ENCODE data around the gene YJEFN3.

Gene YJEFN3

DNA sequence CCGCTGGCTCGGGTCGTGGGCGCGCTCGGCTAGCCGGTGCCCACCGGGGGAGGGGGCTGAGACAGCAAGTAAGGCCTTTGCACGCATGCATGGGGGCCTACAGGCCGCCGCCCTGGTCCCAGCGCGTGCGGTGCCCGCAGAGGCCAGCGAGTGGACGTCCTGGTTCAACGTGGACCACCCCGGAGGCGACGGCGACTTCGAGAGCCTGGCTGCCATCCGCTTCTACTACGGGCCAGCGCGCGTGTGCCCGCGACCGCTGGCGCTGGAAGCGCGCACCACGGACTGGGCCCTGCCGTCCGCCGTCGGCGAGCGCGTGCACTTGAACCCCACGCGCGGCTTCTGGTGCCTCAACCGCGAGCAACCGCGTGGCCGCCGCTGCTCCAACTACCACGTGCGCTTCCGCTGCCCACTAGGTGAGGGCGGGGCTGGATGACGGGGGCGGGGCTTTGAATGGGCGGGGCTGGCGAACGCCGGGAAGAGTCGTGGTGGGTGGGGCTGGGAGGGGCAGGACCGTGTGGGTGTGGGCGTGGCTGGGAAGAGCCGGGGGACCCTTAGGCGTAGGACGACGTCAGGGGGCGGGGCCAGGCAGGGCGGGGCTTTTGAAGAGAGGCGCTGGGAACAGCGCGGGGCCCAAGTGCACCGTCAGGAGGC is 11.5 kb downstream of the YJEFN3 start:
- peak; percentile 60 for DNase-seq

DNA sequence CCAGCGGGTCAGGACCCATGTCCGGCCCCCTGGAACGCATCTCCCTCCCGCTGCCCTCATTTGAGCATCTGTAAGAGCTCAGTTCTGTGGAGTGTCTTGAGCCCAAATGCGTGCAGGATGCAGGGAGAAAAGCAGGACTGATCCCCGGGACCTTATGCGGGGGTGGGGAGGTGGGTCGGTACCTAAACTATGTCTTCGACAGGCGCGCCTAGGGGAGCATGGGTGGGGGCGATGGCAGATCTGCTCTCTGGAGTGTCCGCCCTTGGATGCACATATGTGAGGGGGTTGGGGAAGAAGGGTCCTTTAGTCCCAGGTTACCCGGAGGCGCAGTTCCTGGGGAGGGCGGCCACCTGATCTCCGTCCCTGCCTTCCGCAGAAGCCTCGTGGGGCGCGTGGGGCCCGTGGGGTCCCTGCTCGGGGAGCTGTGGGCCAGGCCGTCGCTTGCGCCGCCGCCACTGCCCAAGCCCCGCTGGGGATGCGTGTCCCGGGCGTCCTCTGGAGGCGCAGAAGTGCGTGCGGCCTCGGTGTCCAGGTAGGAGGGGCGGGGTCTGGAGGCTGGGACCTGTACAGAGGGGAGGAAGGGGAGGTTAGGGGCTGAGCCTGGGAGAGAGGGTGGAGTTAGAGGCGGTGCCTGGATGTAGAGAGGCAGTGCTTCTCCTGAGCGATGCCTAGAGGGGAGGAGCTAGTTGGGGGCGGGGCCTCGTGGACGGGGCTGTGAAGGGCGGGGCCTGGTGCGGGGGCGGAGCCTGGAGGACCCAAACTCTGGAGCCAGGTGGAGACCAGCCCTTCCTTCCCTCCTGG is 12.2 kb downstream of the YJEFN3 start:
- DNase-seq, result peak; percentile 78

DNA sequence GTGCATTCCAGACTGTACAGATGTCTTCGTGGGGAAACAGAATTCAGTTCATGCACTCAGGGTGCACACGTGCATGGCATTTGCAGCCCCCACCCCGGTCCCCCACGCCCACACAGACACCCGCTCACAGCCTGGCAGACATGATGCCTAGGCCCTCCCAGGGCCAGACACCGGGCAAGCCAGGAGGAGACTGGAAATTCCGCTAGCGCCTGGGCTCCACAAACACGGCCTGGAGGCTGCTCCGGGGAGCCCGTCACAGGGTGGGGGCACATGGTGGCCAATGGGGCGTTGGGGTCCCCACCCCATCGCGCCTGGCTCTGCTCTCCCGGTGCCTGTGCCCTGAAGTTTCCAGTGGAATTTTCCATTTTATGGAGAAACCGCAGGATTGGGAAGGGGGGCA is 12.9 kb downstream of the YJEFN3 start:
- no peak for DNase-seq

DNA sequence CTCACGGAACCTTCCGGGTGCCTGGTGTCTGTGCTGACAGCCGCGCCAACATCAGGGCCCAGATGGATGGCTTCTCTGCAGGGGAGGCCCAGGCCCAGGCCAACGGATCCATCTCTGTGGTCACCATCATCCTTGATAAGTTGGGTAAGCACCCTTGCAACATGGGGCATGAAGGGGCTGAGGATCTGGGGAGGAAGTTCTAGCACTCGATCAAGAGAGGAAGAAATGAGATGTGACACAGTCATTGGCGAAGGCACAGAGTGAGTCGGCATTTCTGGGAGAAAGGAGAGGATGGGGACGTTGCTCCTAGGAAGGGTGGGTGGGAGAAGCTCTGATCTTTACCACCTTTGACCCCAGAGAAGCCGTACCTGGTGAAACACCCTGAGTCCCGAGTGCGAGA is 13.8 kb downstream of the YJEFN3 start:
- DNase-seq, result no peak

DNA sequence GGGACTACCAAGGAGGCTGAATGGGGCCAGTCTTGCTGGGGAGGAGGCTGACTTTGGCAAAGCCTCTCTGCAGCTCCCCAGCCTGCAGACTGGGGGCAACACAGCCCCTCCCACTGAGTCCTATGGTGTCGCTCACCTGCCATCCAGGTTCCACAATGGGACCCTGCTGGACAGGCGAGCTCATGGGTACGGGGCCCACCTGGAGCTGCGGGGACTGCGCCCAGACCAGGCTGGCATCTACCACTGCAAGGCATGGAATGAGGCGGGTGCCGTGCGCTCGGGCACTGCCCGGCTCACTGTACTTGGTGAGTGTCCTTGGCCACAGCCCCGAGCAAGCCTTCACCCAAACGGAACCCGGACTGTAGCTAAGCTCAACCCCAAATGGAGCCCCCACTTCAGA is 14.4 kb downstream of the YJEFN3 start:
- DNase-seq, result no peak

DNA sequence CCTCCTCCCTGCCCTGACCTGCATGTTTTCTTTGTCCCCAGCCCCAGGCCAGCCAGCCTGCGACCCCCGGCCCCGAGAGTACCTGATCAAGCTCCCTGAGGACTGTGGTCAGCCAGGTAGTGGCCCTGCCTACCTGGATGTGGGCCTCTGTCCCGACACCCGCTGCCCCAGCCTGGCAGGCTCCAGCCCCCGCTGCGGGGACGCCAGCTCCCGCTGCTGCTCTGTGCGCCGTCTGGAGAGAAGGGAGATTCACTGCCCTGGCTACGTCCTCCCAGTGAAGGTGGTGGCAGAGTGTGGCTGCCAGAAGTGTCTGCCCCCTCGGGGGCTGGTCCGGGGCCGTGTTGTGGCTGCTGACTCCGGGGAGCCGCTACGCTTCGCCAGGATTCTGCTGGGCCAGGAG is 14.9 kb downstream of the YJEFN3 start:
- DNase-seq, result no peak

DNA sequence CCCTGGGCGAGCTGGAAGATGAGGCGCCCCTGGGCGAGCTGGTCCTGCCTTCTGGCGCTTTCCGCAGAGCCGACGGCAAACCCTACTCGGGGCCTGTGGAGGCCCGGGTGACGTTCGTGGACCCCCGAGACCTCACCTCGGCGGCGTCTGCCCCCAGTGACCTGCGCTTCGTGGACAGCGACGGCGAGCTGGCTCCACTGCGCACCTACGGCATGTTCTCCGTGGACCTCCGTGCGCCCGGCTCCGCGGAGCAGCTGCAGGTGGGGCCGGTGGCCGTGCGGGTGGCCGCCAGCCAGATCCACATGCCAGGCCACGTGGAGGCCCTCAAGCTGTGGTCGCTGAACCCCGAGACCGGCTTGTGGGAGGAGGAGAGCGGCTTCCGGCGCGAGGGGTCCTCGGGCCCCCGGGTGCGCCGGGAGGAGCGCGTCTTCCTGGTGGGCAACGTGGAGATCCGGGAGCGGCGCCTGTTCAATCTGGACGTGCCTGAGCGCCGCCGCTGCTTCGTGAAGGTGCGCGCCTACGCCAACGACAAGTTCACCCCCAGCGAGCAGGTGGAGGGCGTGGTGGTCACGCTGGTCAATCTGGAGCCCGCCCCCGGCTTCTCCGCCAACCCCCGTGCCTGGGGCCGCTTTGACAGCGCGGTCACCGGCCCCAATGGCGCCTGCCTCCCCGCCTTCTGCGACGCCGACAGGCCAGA is 15.7 kb downstream of the YJEFN3 start:
- no peak for DNase-seq

DNA sequence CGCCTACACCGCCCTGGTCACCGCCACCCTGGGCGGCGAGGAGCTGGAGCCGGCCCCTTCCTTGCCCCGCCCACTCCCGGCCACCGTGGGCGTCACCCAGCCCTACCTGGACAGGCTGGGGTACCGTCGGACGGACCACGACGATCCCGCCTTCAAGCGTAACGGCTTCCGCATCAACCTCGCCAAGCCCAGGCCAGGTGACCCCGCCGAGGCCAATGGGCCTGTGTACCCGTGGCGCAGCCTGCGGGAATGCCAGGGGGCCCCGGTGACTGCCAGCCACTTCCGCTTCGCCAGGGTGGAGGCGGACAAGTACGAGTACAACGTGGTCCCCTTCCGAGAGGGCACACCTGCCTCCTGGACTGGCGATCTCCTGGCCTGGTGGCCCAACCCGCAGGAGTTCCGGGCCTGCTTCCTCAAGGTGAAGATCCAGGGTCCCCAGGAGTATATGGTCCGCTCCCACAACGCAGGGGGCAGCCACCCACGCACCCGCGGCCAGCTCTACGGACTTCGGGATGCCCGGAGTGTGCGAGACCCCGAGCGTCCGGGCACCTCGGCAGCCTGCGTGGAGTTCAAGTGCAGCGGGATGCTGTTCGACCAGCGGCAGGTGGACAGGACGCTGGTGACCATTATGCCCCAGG is 16.4 kb downstream of the YJEFN3 start:
- DNase-seq, result no peak

DNA sequence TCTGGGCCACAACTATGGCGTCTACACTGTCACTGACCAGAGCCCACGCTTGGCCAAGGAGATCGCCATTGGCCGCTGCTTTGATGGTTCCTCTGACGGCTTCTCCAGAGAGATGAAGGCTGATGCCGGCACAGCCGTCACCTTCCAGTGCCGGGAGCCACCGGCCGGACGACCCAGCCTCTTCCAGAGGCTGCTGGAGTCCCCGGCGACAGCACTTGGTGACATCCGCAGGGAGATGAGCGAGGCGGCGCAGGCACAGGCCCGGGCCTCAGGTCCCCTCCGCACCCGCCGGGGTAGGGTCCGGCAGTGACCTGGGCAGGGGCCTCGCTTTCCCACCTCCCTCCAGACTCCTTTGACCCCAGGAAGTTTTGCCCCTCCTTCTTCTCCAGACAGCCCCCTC is 17.0 kb downstream of the YJEFN3 start:
- no peak for DNase-seq

DNA sequence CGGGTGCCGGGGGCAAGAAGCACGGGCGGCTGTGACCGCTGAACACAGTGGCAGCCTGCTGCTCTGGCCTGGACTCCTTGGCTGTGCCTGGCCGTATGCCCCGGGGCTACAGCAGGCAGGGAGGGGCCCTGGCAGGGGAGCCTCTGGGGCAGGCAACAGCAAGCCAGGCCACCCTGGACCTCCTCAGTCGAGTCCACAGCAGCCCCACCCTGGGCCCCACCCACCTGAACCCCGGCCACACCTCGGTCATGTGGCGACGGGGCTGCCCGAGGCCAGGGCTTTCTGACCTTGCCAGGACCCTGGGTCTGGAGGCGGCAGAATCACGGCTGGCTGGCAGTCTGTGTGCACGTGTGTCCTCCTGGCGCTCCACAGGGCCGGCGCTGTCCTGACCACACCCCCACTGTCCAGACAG is 18.0 kb downstream of the YJEFN3 start:
- DNase-seq, result no peak

DNA sequence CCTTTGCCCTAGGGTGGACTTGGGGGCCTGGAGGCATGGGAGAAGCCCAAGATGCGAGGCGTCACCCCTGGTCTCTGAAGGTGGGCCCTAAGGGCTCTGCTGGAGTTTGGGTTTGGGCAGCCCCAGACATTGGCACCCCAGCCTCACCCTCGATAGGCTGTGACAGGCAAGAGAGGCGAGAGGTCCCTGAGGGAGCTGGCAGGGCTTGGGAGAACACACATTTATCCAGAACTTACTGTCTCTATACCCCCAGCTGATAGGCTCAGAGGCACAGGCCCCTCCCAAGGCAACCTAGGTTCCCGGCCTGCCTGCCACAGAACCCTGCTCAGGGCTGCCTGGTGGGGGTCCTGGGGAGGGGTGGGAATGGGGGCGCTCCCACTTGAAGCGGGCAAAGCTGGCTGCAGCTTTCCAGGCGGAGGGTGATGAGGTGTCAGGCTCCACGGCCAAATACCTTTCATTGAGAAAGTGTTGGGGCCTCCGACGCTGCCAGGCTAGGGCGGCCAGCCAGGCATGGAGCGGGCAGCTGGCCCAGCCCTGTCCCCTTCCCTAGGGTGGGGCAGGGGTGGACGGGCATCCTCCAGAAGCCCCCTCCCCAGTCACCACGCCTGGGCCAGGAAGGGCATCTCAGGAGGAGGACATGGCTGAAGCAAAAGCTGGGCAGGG is 19.1 kb downstream of the YJEFN3 start:
- no peak for DNase-seq

DNA sequence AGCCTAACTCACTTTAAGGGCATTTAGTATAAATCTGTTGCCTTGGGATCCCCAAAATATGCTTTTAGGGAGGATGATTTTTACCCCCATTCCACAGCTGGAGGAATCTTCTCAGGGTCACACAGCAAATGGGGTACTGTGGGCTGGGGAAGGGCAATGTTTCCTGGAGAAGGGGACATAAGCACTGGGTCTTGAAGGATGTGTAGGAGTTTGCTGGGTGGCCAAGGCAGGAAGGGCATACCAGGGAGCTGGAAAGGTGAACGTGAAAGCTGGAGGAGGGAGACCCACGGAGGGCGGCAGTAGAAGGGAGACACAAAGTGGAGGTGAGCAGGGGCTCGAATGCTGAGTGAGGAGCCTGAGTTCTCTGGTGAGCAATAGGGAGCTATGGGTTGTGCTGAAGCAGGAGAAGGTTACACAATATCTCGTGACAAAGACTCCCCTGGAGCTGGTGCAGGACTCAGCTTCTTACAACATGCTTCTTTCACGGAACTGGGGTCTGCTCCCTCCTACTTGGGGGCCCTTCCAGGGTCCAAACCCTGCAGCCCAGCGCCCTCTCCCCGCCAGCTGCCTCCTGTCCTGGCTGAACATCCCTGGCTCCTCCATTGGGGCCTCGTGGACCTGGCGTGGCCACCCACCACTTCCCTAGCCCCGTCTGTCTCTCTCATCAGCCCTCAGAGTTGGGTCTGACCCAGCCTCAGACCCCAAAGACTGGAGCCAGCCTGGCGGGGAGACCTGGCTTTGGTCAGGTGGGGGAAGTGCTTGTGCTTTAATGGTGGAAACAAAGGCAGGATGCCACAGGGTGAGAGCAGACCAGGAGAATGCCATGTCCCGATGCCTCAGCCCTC is 20.4 kb downstream of the YJEFN3 start:
- no peak for DNase-seq

DNA sequence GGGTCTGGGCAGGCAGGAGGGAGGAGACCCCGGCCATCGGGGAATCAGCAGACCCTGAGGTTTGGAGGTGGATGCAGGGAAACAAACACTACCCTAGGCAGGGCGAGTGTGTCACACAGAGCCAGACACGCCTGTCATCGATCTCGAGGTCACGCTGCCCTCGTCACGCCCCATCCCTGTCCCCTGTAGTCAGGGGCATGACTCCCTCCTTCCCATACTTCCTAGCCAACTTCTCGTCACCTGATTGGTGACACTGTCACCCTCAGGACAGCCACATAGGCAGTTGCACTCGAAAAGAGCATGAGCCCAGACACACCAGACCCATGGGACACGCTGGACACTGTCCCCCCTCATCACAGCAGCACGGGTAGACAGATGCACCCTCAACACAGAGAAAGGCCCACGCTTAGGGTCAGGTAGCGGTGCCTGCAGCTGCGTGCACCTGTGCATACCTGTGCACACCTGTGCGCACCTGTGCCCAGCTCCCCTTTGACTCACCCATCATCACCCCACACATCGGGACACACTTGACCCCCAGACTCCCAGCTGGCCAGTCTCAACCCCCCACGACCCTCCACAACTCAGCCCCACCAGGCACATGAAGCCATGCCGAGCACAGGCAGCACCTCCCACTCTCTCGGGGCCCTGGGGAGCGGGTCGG is 21.2 kb downstream of the YJEFN3 start:
- no peak for DNase-seq

DNA sequence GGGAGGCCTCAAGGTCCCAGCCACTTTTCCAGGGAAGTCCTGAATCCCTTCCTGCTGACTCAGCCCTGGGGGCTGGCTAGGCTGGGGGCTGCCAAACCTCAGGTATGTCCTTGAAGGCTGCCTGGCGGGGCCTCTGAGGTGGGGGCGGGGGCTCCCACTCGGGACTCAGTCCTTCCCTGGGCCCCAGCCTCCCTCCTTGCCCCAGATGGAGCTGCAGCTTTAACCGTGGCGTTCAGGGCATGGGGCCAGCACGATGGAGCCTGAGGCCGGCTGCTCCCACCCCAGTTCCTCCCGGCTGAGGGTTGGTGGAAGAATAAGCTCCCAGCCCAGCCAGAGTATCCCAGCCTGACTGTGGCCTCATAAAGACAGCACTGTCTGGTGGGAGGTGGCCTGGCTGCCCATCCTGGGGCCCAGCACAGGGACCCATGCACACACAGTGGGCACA is 21.8 kb downstream of the YJEFN3 start:
- DNase-seq, result no peak

DNA sequence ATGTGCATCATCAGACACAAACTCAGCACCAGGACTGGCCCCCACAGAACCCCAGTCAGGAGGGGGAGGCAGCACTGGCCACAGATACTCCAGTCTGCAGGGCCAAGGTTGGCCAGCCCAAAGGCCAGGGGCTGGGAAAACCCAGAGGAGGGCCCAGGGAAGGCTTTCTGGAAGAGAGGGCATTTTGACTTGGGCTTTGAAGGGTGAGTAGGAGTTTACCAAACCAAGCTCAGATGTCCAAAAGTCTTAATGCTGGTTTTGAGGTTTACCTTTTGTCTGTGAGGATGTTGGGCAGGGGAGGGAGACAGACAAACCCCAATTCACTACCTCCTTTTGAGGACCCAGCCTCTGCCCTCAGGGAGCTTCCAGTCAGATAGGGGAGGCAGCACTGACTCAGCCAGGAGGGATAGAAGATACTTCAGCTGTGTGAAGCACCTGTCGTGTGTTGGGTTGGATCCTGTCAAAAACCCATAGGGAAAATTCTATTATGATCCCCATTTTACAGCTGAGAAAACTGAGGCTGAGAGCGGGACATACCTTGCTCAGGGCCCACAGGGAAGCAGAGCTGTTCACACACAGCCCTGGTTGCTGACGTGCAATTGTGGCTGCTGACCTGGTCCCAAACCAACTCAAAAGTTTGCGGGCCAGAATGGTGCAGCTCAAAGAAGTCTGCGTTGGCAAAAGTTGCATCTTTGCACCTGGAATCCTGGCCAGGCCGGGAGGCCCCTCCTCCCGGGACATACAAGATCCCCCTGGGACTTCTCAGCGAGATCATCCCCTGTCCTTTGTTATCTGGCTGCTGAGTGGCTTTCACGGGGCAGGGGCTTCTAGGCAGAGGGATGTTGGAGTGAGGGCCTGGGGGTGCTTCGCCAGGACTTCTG is 22.5 kb downstream of the YJEFN3 start:
- no peak for DNase-seq

DNA sequence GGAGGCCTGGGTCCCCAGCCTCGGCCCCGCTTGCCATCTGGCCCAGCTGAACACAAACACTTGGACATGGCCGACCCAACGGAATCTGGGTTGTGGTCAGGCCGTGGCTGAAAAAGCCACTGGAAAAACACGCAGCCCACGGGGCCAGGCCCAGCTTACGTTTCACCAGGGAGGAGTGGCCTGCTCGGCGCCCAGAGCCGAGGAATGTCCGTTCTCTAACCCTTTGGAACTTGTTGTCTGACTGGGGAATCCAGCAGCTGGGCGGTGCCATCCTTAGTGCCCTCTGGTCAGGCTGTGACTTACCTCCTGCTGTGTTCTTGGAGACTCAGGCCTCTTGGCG is 23.1 kb downstream of the YJEFN3 start:
- DNase-seq, result no peak

DNA sequence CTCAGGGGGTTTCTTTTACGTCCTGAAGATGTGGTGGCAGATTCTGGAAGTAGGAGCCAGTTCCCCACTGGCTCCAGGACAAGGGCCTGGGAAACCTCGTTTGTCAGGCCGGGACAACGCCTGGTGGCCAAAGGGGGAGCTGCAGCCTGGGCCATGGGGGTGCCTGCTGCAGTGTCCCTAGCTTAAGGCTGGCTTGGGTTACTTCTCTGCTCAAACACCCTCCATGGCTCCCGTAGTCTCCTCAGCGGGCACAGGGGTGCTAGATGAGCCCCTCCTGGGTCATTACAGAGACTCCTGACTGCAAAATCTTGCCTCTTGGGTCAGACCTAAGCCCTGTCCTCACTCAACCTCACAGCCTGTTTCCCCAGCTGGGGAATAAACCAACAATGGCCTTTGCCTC is 24.1 kb downstream of the YJEFN3 start:
- DNase-seq, result peak; percentile 36

DNA sequence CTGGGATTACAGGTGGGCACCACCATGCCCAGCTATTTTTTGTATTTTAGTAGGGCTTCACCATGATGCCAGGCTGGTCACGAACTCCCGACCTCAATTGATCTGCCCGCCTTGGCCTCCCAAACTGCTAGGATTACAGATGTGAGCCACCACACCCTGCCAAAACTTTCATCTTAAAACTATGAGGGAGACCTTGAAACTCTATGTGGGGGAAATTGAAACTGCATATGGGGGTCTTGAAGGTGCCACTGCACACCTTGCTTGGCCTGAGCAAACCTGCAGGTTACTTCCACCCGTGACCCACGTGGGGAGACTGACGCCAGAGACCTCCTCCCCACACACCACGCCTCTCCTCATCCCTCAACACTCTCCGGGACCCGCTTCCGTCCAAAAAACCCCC is 25.0 kb downstream of the YJEFN3 start:
- DNase-seq, result no peak

DNA sequence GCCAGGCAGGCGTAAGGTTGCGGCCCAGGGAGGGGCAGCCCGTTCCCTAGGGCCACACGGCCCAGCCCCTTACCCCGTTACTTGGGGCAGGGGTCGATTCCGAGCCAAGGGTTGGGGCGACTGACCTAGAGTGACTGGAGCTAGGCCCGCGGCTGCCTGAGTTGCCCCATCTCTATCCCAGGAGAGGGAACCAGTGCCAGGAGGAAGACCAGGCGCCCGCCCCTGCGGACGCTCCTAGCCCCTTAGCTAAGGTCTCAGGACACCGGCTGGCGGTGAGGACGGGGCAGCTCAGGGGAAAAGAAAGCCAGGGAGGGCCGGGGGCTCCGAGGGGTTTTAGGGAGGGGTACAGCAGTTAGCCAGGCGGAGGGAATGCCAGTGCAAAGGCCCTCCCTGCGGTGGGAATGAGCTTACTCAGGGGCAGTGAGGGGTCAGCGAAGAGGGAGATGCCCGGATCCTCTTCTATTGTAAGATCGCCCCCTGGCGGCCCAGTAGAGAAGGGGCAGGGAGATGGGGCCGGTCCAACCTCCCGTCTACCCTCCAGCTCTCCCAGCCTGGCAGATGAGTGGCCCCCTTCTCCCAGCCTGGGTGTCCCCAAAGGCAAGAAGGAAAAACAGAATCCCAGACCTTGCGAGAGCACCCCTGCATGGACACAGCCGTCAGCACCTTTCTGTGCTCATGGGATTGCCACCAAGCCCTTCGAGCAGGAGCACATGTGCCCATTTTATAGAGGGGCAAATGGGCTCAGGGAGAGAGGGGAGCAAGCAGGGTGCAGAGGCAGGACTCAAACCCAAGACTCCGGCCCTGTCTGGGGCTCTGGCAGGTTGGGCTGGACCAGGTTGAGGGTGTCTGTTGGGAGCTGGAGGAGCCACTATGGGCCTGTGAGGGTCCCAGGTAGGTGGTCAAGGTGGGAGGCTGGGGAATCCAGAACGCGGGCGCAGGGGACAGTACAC is 25.6 kb downstream of the YJEFN3 start:
- DNase-seq, result peak; percentile 56
